GM12875 (cell line): ENCODE results near the gene ABHD11.

Experiments used
- H3K4me3 ChIP-seq: one replicate; pipeline ENCODE4 v1.5.1; 2011; ENCODE audit warnings: low read depth, low read length, control low read depth
- CTCF ChIP-seq: IDR thresholded peaks from 2 replicates; pipeline ENCODE4 v1.5.1; 2011; ENCODE audit warnings: low read depth, mild to moderate bottlenecking, control low read depth, inconsistent platforms, low read length, moderate library complexity, borderline replicate concordance; ENCODE audit not compliant: insufficient read depth

Gene ABHD11

GRCh38 chr7:73708961-73709549 is 29.5 kb downstream of the ABHD11 start:
- H3K4me3 ChIP-seq, result no peak overlapping the region
- no peak for TF ChIP-seq CTCF

GRCh38 chr7:73707045-73707631 is 31.5 kb downstream of the ABHD11 start:
- H3K4me3 ChIP-seq, result no peak overlapping the region
- TF ChIP-seq CTCF, result no peak

GRCh38 chr7:73706126-73707044 is 32.2 kb downstream of the ABHD11 start:
- no peak overlapping the region for H3K4me3 ChIP-seq
- TF ChIP-seq CTCF, result no peak

- no peak overlapping the region for H3K4me3 ChIP-seq
Observed at GRCh38 chr7:73705551-73705920, 33.1 kb downstream of the ABHD11 start.

GRCh38 chr7:73704640-73705550 is 33.7 kb downstream of the ABHD11 start:
- H3K4me3 ChIP-seq, result no peak overlapping the region
- TF ChIP-seq CTCF, result no peak

More at GRCh38 chr7:73705551-73705920, 33.1 kb downstream of the ABHD11 start:
- no peak for TF ChIP-seq CTCF

- no peak for TF ChIP-seq CTCF
- H3K4me3 ChIP-seq, result no peak overlapping the region
Observed at GRCh38 chr7:73703757-73704639, 34.6 kb downstream of the ABHD11 start.
